MCF 10A (cell line): Measurements from ENCODE around the gene L2HGDH. TPM values are rescaled to one million over a fixed set of nuclear protein-coding genes. Genes with fewer than 3 reads are reported as not detected.
A peak's percentile ranks its signal among the peaks of the same experiment; 100 is the strongest.

ENCODE experiments used
- BruUV-seq: library from RNA; stranded (reverse); fragments of 400-500 nt; replicated peaks from 2 replicates; lab custom pipeline; 2021; lab: Mats Ljungman, UMichigan
- CTCF ChIA-PET: fragments of 300-600 bp; sonication (Branson Sonifier 250); formaldehyde crosslinking; extraction: SDS; loops from one replicate; lab custom pipeline; 2021; ENCODE audit warnings: antibody characterized with exemption, inconsistent platforms; lab: Yijun Ruan, JAX
- POLR2A ChIA-PET: fragments of 300-600, 350-650 bp; sonication (Branson Sonifier 250); formaldehyde crosslinking; extraction: SDS; loops from one replicate; lab custom pipeline; 2020; ENCODE audit warnings: antibody characterized with exemption, inconsistent platforms; lab: Yijun Ruan, JAX
- DNase-seq: peaks from one replicate; pipeline ENCODE4 v3.0.0-alpha.2; 2018; ENCODE audit not compliant: unreplicated experiment
- H3K27ac Mint-ChIP-seq: one replicate; pipeline ENCODE4 v1.8.0; 2022; ENCODE audit warnings: mild to moderate bottlenecking, low read depth, mixed read lengths; ENCODE audit not compliant: unreplicated experiment
- H3K27me3 Mint-ChIP-seq: one replicate; pipeline ENCODE4 v1.8.0; 2022; ENCODE audit warnings: mixed read lengths; ENCODE audit not compliant: insufficient read depth, unreplicated experiment
- H3K36me3 Mint-ChIP-seq: one replicate; pipeline ENCODE4 v1.8.0; 2022; ENCODE audit warnings: mild to moderate bottlenecking, moderate library complexity, mixed read lengths; ENCODE audit not compliant: insufficient read depth, unreplicated experiment
- H3K4me1 Mint-ChIP-seq: one replicate; pipeline ENCODE4 v1.8.0; 2022; ENCODE audit warnings: mixed read lengths; ENCODE audit not compliant: insufficient read depth, unreplicated experiment
- H3K4me3 Mint-ChIP-seq: one replicate; pipeline ENCODE4 v1.8.0; 2022; ENCODE audit warnings: mild to moderate bottlenecking, moderate library complexity, mixed read lengths; ENCODE audit not compliant: unreplicated experiment
- H3K9me3 Mint-ChIP-seq: one replicate; pipeline ENCODE4 v1.8.0; 2022; ENCODE audit warnings: mixed read lengths; ENCODE audit not compliant: unreplicated experiment
- CTCF ChIP-seq: fragments of 200-600 bp; IDR thresholded peaks from one replicate; pipeline ENCODE4 v1.8.0; 2022; ENCODE audit warnings: antibody characterized with exemption, mild to moderate bottlenecking; ENCODE audit not compliant: unreplicated experiment
- intact Hi-C: fragments of 100-400 bp; cut with micrococcal nuclease; formaldehyde crosslinking; loops from 2 replicates; pipeline ENCODE4 v1.14.1; 2022
- total RNA-seq: library from RNA; stranded (reverse); gene quantifications from 2 replicates; pipeline ENCODE4 v1.2.3, GENCODE V29; 2022

L2HGDH gene
- total RNA-seq, 1 experiment from 2014 or later, result 7.9 TPM

DNA sequence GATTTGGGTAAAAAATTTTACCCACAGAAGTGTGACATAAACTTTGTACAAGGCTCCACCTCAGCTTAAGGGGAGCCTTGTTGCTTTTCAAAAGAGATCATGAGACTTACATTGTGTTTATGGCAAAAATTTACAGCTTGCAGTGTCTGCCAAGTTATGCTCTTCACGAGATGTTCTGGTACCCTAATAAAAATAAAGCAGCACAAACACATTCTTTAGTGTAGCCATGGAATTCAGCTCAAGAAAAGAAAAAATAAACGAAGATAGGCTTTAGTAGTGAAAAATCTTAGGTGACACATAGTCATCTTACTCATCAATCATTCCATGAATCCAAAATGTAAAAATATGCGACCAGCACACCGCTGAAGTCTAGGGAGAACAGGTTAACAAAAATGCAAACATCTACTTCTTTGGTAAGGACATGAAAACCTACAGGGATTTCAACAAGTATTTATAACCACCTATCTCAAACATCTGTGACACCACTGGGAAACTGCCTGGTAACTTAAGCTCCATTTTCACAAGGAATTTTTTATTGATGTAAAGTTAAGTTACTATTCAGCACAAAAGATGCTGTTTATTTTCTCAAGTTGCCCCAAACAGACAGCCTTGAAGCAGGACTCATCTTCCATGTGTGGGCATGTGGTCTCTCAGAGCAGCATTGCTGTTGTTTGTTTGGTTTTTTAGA, 33.0 kb upstream of the L2HGDH start:
- Mint-ChIP-seq H3K9me3 (no peaks in the 10 kb centered on the region), H3K36me3 (no peaks in the 10 kb centered on the region), H3K4me1 (peaks cover 22% of the 10 kb centered on the region), H3K27ac (peak overlapping the region; percentile 32), H3K27me3 (no peaks in the 10 kb centered on the region), H3K4me3 (no peak overlapping the region)
- no TSS peak for BruUV-seq
- POLR2A ChIA-PET, result interaction anchor here (0.9 to 1.5 kb wide), 4 partner anchors 12 to 52 kb away, joined by 3 to 8 read pairs (median 3); partner anchors contain the start of gene CDKL1
- intact Hi-C loops, result no loop called here
- CTCF ChIA-PET, result interaction anchor here (0.6 to 0.8 kb wide), 3 partner anchors 196 to 483 kb away, joined by 3 to 4 read pairs (median 3); no protein-coding TSS in a partner anchor
- no peak for DNase-seq
- TF ChIP-seq CTCF, result no peak

GRCh38 chr14:50344116-50344775, 32.2 kb upstream of the L2HGDH start:
- peak; percentile 59 for DNase-seq
- intact Hi-C loops, result no loop called here
- CTCF ChIA-PET, result interaction anchor here (0.6 to 0.7 kb wide), 3 partner anchors 25 to 313 kb away, joined by 3 to 4 read pairs (median 3); no protein-coding TSS in a partner anchor
- TF ChIP-seq CTCF, result no peak
- H3K27ac Mint-ChIP-seq, result peak overlapping the region; percentile 32
- H3K36me3 Mint-ChIP-seq, result no peaks in the 10 kb centered on the region
- H3K4me3 Mint-ChIP-seq, result no peak overlapping the region
- POLR2A ChIA-PET, result interaction anchor here (0.7 to 2.4 kb wide), 6 partner anchors 11 to 53 kb away, joined by 3 to 8 read pairs (median 5); partner anchors contain the start of gene CDKL1
- no peaks in the 10 kb centered on the region for H3K27me3 Mint-ChIP-seq
- no peaks in the 10 kb centered on the region for H3K9me3 Mint-ChIP-seq
- BruUV-seq, result no TSS peak
- H3K4me1 Mint-ChIP-seq, result peaks cover 22% of the 10 kb centered on the region

GRCh38 chr14:50343434-50343833, 31.4 kb upstream of the L2HGDH start:
- no peak overlapping the region for H3K27ac Mint-ChIP-seq
- CTCF ChIA-PET, result interaction anchor here (0.5 to 0.6 kb wide), 3 partner anchors 8 to 78 kb away, joined by 3 to 4 read pairs (median 3); no protein-coding TSS in a partner anchor
- intact Hi-C loops, result no loop called here

More at GRCh38 chr14:50343434-50343833, 31.4 kb upstream of the L2HGDH start:
- POLR2A ChIA-PET, result interaction anchor here (0.7 to 2.4 kb wide), 4 partner anchors 10 to 54 kb away, joined by 3 to 7 read pairs (median 5); partner anchors contain the start of gene CDKL1
- BruUV-seq, result no TSS peak
- H3K27me3 Mint-ChIP-seq, result no peaks in the 10 kb centered on the region
- H3K4me3 Mint-ChIP-seq, result no peak overlapping the region
- H3K9me3 Mint-ChIP-seq, result no peaks in the 10 kb centered on the region
- DNase-seq, result no peak
- H3K4me1 Mint-ChIP-seq, result peaks cover 22% of the 10 kb centered on the region
- no peak for TF ChIP-seq CTCF
- H3K36me3 Mint-ChIP-seq, result no peaks in the 10 kb centered on the region
